GM19395 (cell line): ENCODE results near the gene MUC4.
"Not testable (repeated sequence)": the region's sequence is repeated elsewhere in the genome, so short reads cannot be mapped to it uniquely, and the experiment has no call there.

Experiments
- ATAC-seq: cut with Tn5 transposase; IDR thresholded peaks from one replicate; pipeline ENCODE4 v1.9.1; 2021; ENCODE audit warnings: mild to moderate bottlenecking, moderate library complexity; ENCODE audit not compliant: unreplicated experiment

MUC4 gene

GRCh38 chr3:195763076-195763830 lies 48.5 kb downstream of the MUC4 start:
- ATAC-seq: no peak

- ATAC-seq: no peak
Observed at GRCh38 chr3:195762611-195763010, 49.1 kb downstream of the MUC4 start.

- no peak for ATAC-seq
Observed at GRCh38 chr3:195762249-195762585, 49.5 kb downstream of the MUC4 start.

GRCh38 chr3:195761567-195762248 lies 50.0 kb downstream of the MUC4 start:
- no peak for ATAC-seq

GRCh38 chr3:195761123-195761566 lies 50.6 kb downstream of the MUC4 start:
- no peak for ATAC-seq

- ATAC-seq: no peak
Observed at GRCh38 chr3:195760345-195761122, 51.2 kb downstream of the MUC4 start.

- no peak for ATAC-seq
Observed at GRCh38 chr3:195758721-195759353, 52.9 kb downstream of the MUC4 start.

GRCh38 chr3:195757827-195758226 lies 53.9 kb downstream of the MUC4 start:
- ATAC-seq: no peak

- no peak for ATAC-seq
Observed at GRCh38 chr3:195757438-195757770, 54.3 kb downstream of the MUC4 start.

- ATAC-seq: no peak
Observed at GRCh38 chr3:195755791-195756676, 55.7 kb downstream of the MUC4 start.

- ATAC-seq: no peak
Observed at GRCh38 chr3:195755391-195755790, 56.3 kb downstream of the MUC4 start.

- no peak for ATAC-seq
Observed at GRCh38 chr3:195754906-195755305, 56.8 kb downstream of the MUC4 start.

GRCh38 chr3:195754141-195754540 lies 57.6 kb downstream of the MUC4 start:
- ATAC-seq: no peak

- no peak for ATAC-seq
Observed at GRCh38 chr3:195753581-195753980, 58.1 kb downstream of the MUC4 start.

- ATAC-seq: no peak
Observed at GRCh38 chr3:195752546-195753331, 59.0 kb downstream of the MUC4 start.

- no peak for ATAC-seq
Observed at GRCh38 chr3:195752066-195752465, 59.7 kb downstream of the MUC4 start.

GRCh38 chr3:195751560-195751959 lies 60.2 kb downstream of the MUC4 start:
- ATAC-seq: no peak

- no peak for ATAC-seq
Observed at GRCh38 chr3:195750797-195751520, 60.8 kb downstream of the MUC4 start.

GRCh38 chr3:195749101-195749500 lies 62.6 kb downstream of the MUC4 start:
- not testable (repeated sequence) for ATAC-seq
